DMS153 (cell line): ENCODE data around the gene RBPJL.

Experiments used
- DNase-seq: peaks from one replicate; lab custom pipeline; 2025; lab: John Stamatoyannopoulos, UW

The RBPJL gene

GRCh38 chr20:45306431-45306982 is at the start of gene RBPJL:
Gene RBPJL, plus strand, starts transcription at chr20:45306840. Its CDS starts 83 bp downstream, at chr20:45306923.
- DNase-seq = no peak

- no peak for DNase-seq
Measured at GRCh38 chr20:45257161-45257560, 49.5 kb upstream of the RBPJL start.

GRCh38 chr20:45257711-45258110 is 48.9 kb upstream of the RBPJL start:
- no peak for DNase-seq

GRCh38 chr20:45258259-45258658 is 48.4 kb upstream of the RBPJL start:
- no peak for DNase-seq

- no peak for DNase-seq
Measured at GRCh38 chr20:45258664-45259063, 48.0 kb upstream of the RBPJL start.

GRCh38 chr20:45263556-45264266 is 42.9 kb upstream of the RBPJL start:
- no peak for DNase-seq

GRCh38 chr20:45266977-45267376 is 39.7 kb upstream of the RBPJL start:
- peak; percentile 40 for DNase-seq

- DNase-seq = no peak
Measured at GRCh38 chr20:45268531-45268930, 38.1 kb upstream of the RBPJL start.

- DNase-seq = no peak
Measured at GRCh38 chr20:45269056-45269455, 37.6 kb upstream of the RBPJL start.

GRCh38 chr20:45269754-45270270 is 36.8 kb upstream of the RBPJL start:
- DNase-seq = no peak

GRCh38 chr20:45275338-45275737 is 31.3 kb upstream of the RBPJL start:
- no peak for DNase-seq

- no peak for DNase-seq
Measured at GRCh38 chr20:45279992-45280391, 26.6 kb upstream of the RBPJL start.

GRCh38 chr20:45282700-45283550 is 23.7 kb upstream of the RBPJL start:
- no peak for DNase-seq

- no peak for DNase-seq
Measured at GRCh38 chr20:45283551-45284057, 23.0 kb upstream of the RBPJL start.

- DNase-seq = no peak
Measured at GRCh38 chr20:45288376-45288775, 18.3 kb upstream of the RBPJL start.

GRCh38 chr20:45288860-45289259 is 17.8 kb upstream of the RBPJL start:
- no peak for DNase-seq

GRCh38 chr20:45289942-45290676 is 16.5 kb upstream of the RBPJL start:
- DNase-seq = no peak

- DNase-seq = peak; percentile 52
Measured at GRCh38 chr20:45290677-45291355, 15.8 kb upstream of the RBPJL start.

GRCh38 chr20:45291526-45291925 is 15.1 kb upstream of the RBPJL start:
- DNase-seq = peak; percentile 10

- no peak for DNase-seq
Measured at GRCh38 chr20:45292343-45292742, 14.3 kb upstream of the RBPJL start.
